ENCODE measurements around the gene DHRS2. TPM values are rescaled to one million over a fixed set of nuclear protein-coding genes. Genes with fewer than 3 reads are reported as not detected.

Gene DHRS2
- total and polyA plus RNA-seq, 2 of the 13 experiments (the other 11 are each of a cell fraction or from before 2014, with no cell fraction given), result 1,621 to 3,021 TPM

DNA sequence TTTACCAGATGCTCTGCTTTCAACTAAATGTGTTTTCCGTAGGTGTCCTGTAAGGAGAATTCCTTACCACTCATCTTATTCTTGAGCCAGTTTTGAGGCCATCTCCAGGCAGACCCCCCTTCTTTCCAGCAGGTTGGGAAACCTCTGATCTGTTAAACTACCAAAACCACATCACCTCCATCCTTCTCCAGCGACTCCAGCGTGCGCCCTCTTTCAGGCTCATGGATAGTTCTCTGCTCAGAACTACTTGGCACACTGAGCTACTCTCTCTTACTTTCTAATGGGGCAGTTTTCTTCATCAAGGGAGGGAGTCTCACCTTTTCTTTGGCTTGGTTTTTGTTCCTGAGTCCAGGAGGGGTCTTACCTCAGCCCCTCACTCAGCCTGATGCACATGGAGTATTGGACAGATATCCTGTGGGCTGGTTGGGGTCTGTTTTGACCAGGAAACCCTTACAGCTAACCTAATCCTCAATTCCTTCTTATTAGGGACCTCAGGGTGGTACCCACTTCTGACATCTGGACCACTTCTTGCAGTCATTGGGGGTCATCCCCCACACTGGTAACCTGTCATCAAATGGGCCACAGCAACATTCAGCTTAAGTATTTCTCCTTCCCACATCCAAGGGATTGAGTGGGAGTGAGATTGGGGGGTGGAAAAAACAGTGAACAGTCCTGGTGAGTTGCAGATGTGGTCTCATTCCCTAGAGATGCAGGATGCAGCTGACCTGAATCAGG is 5.2 kb downstream of the DHRS2 start:
- peaks cover 44 to 59% of the 10 kb centered on the region in 2 experiments for H3K36me3 ChIP-seq (replicated peaks in 1 of 2; ENCODE audit: control insufficient read depth in 1 of 2, insufficient read depth in 2 of 2, low read length in 2 of 2)
- intact Hi-C loops (cut with micrococcal nuclease; ENCODE audit: unreplicated experiment) (no loop called here), in situ Hi-C loops (cut with HindIII; ENCODE audit: extremely low pct_ligation_motif_present, low pct_unique_long_range_greater_than_20kb) (no loop called here)
- no peaks in the 10 kb centered on the region; a peak in 1 of 5 replicates for H3K27me3 ChIP-seq (ENCODE audit: control insufficient read depth in 1 of 2, insufficient read depth in 2 of 2, low read length in 2 of 2)
- H3K27ac ChIP-seq (ENCODE audit: extremely low read length, insufficient read depth, low read length), result peak overlapping the region; percentile 59
- 96% methylated on average over 4 of the region's 4 CpGs for WGBS (ENCODE audit: low lambda C conversion rate)
- H3K9ac ChIP-seq (ENCODE audit: insufficient read depth, low read depth, low read length), result 0 out of 2 replicates have a peak overlapping the region, but pooled peaks have one; percentile 0
- H3K9me3 ChIP-seq (ENCODE audit: low read length), result no peaks in the 10 kb centered on the region
- peaks cover 36% of the 10 kb centered on the region for H3K79me2 ChIP-seq (ENCODE audit: insufficient read depth, low read length)
- ATAC-seq, result no peak
- no peak overlapping the region for H2AFZ ChIP-seq (ENCODE audit: low read length)
- DNase-seq (ENCODE audit: low spot score), result no peak
- no TSS peak for BruUV-seq (replicated peaks)
- POLR2A ChIA-PET, result interaction anchor here (0.6 to 13.7 kb wide), 18 partner anchors 7 to 453 kb away, joined by 3 to 1105 read pairs (median 7); partner anchors contain the start of genes AP1G2, DHRS4, JPH4 and PCK2
- H3K4me3 ChIP-seq (replicated peaks in 1 of 3; ENCODE audit: insufficient read depth in 1 of 3, low read depth in 2 of 3, low read length in 3 of 3), result 0 out of 6 replicates have a peak overlapping the region, but pooled peaks of 1 of the 3 experiments have one; percentile 0
- no peak for FAIRE-seq
- peaks cover 65% of the 10 kb centered on the region for H3K4me1 ChIP-seq (ENCODE audit: insufficient read depth, low read length)
- CTCF ChIA-PET (ENCODE audit: low intra/inter-chr PET ratio, low total read pairs), result interaction anchor here (1.4 kb wide), 1 partner anchor 52 kb away, joined by 3 read pairs; no protein-coding TSS in a partner anchor
- H4K20me1 ChIP-seq (ENCODE audit: insufficient read depth, low read length), result peaks cover 94% of the 10 kb centered on the region
- H3K4me2 ChIP-seq (ENCODE audit: low read depth, low read length), result peak overlapping the region; percentile 80
- peak; percentile 78; the same call in 1 of the 2 replicates for TF ChIP-seq SAFB2 (CRISPR knock-in tag; IDR thresholded peaks at IDR 0.05; ENCODE audit: borderline replicate concordance, low read depth)
- peak; percentile 66 for TF ChIP-seq POLR2AphosphoS2 (IDR thresholded peaks at IDR 0.05; ENCODE audit: low read depth, low read length)
- TF ChIP-seq TBL1XR1 (IDR thresholded peaks at IDR 0.05; ENCODE audit: borderline replicate concordance, low read length, partially characterized antibody), result no peak
- TF ChIP-seq, protein P1, sequence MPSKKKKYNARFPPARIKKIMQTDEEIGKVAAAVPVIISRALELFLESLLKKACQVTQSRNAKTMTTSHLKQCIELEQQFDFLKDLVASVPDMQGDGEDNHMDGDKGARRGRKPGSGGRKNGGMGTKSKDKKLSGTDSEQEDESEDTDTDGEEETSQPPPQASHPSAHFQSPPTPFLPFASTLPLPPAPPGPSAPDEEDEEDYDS (CRISPR knock-in tag; IDR thresholded peaks at IDR 0.05), result no peak
- TF ChIP-seq ZNF256 (CRISPR knock-in tag; conservative IDR thresholded peaks at IDR 0.05), result no peak
- peak; percentile 34; the same call in 1 of the 2 replicates for TF ChIP-seq GTF3A (CRISPR knock-in tag; conservative IDR thresholded peaks at IDR 0.05)
- TF ChIP-seq NFE2L1 (CRISPR knock-in tag; IDR thresholded peaks at IDR 0.05; ENCODE audit: borderline replicate concordance), result no peak
- 0 out of 2 replicates have a peak, but pooled peaks have one; percentile 5 for TF ChIP-seq ZNF34 (CRISPR knock-in tag; IDR thresholded peaks at IDR 0.05; ENCODE audit: borderline replicate concordance)
- no peak for TF ChIP-seq HDAC2 (CRISPR knock-in tag; IDR thresholded peaks at IDR 0.05)
- no peak for TF ChIP-seq FOXC1 (CRISPR knock-in tag; IDR thresholded peaks at IDR 0.05; ENCODE audit: borderline replicate concordance)
- TF ChIP-seq JUN (CRISPR knock-in tag; IDR thresholded peaks at IDR 0.05), result peak; percentile 7; the same call in 1 of the 2 replicates
- no peak for TF ChIP-seq ZSCAN22 (CRISPR knock-in tag; IDR thresholded peaks at IDR 0.05)
- no peak for TF ChIP-seq ZFP36L2 (CRISPR knock-in tag; IDR thresholded peaks at IDR 0.05)
- peak; percentile 33; the same call in 1 of the 2 replicates for TF ChIP-seq CC2D1A (CRISPR knock-in tag; IDR thresholded peaks at IDR 0.05)
- TF ChIP-seq EEA1 (CRISPR knock-in tag; IDR thresholded peaks at IDR 0.05; ENCODE audit: borderline replicate concordance), result 0 out of 2 replicates have a peak, but pooled peaks have one; percentile 65
- TF ChIP-seq AFF4 (CRISPR knock-in tag; IDR thresholded peaks at IDR 0.05), result peak; percentile 21; the same call in 1 of the 2 replicates
- 0 out of 2 replicates have a peak, but pooled peaks have one; percentile 1 for TF ChIP-seq SAP130 (CRISPR knock-in tag; IDR thresholded peaks at IDR 0.05; ENCODE audit: low read depth)

All from HepG2 (cell line).